Measurements from ENCODE around the gene BNIP3.

BNIP3 gene

DNA sequence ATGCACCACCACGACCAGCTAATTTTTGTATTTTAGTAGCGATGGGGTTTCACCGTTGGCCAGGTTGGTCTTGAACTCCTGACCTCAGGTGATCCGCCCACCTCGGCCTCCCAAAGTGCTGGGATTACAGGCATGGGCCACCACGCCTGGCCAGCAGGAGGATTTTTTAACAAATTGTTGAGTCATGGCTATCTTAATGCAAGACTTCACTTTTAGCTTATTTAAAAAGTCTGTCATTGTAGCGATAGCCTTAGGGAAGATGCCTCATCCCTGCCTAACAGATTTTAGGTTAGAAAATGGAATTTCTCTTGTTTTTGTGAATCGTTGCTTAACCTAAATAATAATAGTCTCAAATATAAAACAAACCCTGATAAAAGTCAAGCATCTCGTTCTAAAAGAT, 45.4 kb downstream of the BNIP3 start:
- Histone ChIP-seq H3K36me3 (ENCODE audit: insufficient read depth, low read length) (peaks cover 49% of the 10 kb centered on the region), H3K9ac (ENCODE audit: low read depth, low read length) (no peak overlapping the region), H3K9me3 (ENCODE audit: insufficient read depth, low read depth, low read length) (no peaks in the 10 kb centered on the region), H3K27ac (ENCODE audit: low read depth, low read length) (no peak overlapping the region), H3K4me3 (ENCODE audit: low read length) (no peak overlapping the region), H3K4me1 (ENCODE audit: insufficient read depth, low read length) (no peaks in the 10 kb centered on the region), H3K27me3 (ENCODE audit: insufficient read depth, low read length) (no peaks in the 10 kb centered on the region)
- 94% methylated on average over 8 of the region's 9 CpGs for WGBS

DNA sequence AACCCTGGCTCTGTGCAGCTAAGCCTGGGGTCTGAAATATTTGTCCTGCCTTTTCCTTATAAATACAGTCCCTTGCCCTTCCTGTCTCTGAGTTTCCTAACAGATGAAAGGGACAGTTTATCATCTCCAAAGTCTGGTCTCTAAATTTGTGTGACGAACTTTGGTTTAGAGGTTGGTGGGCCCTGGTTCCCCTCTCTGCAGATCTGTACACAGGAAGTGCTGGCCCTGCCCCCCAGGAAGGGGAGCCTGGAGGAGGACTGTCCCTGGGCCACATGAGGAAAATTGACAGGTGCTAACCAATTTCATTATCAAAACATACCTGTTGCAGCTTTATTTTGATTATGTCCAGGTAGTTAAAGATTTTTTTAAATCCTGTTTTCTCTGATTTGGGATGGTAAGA, 46.5 kb downstream of the BNIP3 start:
- WGBS, result 88% methylated on average over 1 of the region's 1 CpG
- peaks cover 39% of the 10 kb centered on the region for H3K36me3 ChIP-seq (ENCODE audit: insufficient read depth, low read length)
- H3K27ac ChIP-seq (ENCODE audit: low read depth, low read length), result no peak overlapping the region

DNA sequence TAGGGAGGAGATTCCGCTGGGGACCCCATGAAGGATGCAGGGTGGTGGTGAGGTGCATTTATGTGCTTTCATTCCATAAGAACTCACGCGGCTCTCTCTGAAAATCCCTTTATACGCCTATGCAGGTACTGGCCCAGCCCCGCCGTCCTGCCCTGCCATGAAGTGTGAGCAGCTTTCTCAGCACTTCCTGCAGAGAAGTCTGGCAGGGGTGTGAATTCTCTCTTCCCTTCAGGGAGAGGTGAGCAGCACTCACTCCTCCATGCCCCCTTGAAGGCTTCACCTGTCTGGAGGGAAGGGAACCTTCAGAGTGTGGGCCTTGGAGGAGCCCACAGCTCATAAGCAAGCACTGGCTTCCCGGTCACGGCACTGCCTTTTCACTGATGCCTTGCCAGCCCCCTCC, 47.0 kb downstream of the BNIP3 start:
- no peaks in the 10 kb centered on the region for H3K27me3 ChIP-seq (ENCODE audit: insufficient read depth, low read length)
- no peak overlapping the region for H3K4me3 ChIP-seq (ENCODE audit: low read length)
- WGBS, result 81% methylated on average over 8 of the region's 8 CpGs
- no peak overlapping the region for H3K9ac ChIP-seq (ENCODE audit: low read depth, low read length)
- H3K36me3 ChIP-seq (ENCODE audit: insufficient read depth, low read length), result peaks cover 34% of the 10 kb centered on the region
- no peak overlapping the region for H3K27ac ChIP-seq (ENCODE audit: low read depth, low read length)
- H3K9me3 ChIP-seq (ENCODE audit: insufficient read depth, low read depth, low read length), result no peaks in the 10 kb centered on the region
- peaks cover 8% of the 10 kb centered on the region; the same call in 1 of the 2 replicates for H3K4me1 ChIP-seq (ENCODE audit: insufficient read depth, low read length)

More for the DNA sequence above, 46.5 kb downstream of the BNIP3 start:
- H3K4me3 ChIP-seq (ENCODE audit: low read length), result no peak overlapping the region
- H3K9me3 ChIP-seq (ENCODE audit: insufficient read depth, low read depth, low read length), result no peaks in the 10 kb centered on the region
- no peak overlapping the region for H3K9ac ChIP-seq (ENCODE audit: low read depth, low read length)
- H3K4me1 ChIP-seq (ENCODE audit: insufficient read depth, low read length), result peaks cover 3% of the 10 kb centered on the region; the same call in 1 of the 2 replicates
- no peaks in the 10 kb centered on the region for H3K27me3 ChIP-seq (ENCODE audit: insufficient read depth, low read length)

DNA sequence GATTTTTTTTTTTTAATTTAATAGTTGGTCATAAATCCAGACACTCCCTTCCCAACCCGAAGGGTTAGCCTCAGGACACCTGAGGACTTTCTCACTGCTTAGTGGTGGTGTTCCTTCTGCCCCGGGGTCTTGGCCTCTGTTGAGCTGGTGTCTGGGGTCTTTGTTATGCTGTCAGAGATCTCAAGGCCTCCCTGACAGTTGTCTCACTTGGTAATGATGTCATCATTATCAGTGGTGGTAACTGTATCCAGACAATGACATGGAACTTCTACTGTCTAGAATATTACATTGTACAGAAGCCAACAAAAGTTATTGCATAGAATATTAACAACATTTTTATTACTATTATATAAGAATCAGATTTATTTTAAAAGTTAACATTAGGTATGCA, 48.0 kb downstream of the BNIP3 start:
- peaks cover 13% of the 10 kb centered on the region for H3K4me1 ChIP-seq (ENCODE audit: insufficient read depth, low read length)
- no peak overlapping the region for H3K27ac ChIP-seq (ENCODE audit: low read depth, low read length)
- WGBS, result 89% methylated on average over 2 of the region's 2 CpGs
- H3K9me3 ChIP-seq (ENCODE audit: insufficient read depth, low read depth, low read length), result no peaks in the 10 kb centered on the region
- peaks cover 30% of the 10 kb centered on the region for H3K36me3 ChIP-seq (ENCODE audit: insufficient read depth, low read length)
- no peaks in the 10 kb centered on the region for H3K27me3 ChIP-seq (ENCODE audit: insufficient read depth, low read length)
- H3K4me3 ChIP-seq (ENCODE audit: low read length), result no peak overlapping the region
- H3K9ac ChIP-seq (ENCODE audit: low read depth, low read length), result no peak overlapping the region

DNA sequence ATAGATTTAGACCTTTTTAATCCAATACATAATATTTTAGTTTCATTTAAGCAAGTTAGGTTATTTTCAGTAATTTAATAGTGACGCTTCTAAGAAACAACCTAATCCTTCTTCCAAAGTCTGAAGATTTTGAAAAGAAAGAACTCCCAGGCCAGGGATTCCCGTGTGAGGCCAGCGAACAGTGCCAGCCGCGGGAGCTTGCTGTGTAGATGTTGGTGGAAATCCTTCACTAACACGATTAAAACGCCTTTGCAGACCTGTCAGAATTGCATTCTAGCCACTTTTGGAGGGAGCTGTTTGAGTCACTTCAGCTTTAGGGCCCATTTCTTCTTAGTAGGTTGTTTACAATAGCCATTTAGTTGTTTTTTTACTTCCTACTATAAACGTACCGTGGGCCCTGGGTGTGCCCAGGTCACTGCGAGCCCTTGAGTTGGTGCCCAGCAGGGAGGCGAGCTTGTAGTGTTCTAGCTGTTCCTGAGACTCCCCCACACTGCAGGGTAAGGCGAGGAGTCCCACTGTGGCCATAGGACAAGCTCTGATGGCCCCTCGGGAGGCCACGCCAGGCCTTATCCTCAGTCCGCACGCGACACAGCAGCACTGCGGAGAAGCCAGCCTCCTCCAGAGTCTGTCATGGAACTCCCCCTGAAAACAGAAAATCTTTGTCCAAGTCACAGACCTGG, 48.6 kb downstream of the BNIP3 start:
- no peak overlapping the region for H3K27ac ChIP-seq (ENCODE audit: low read depth, low read length)
- H3K27me3 ChIP-seq (ENCODE audit: insufficient read depth, low read length), result no peaks in the 10 kb centered on the region
- peaks cover 18% of the 10 kb centered on the region for H3K4me1 ChIP-seq (ENCODE audit: insufficient read depth, low read length)
- H3K9ac ChIP-seq (ENCODE audit: low read depth, low read length), result no peak overlapping the region
- H3K36me3 ChIP-seq (ENCODE audit: insufficient read depth, low read length), result peaks cover 25% of the 10 kb centered on the region
- H3K9me3 ChIP-seq (ENCODE audit: insufficient read depth, low read depth, low read length), result no peaks in the 10 kb centered on the region
- 92% methylated on average over 17 of the region's 18 CpGs for WGBS
- H3K4me3 ChIP-seq (ENCODE audit: low read length), result no peak overlapping the region

DNA sequence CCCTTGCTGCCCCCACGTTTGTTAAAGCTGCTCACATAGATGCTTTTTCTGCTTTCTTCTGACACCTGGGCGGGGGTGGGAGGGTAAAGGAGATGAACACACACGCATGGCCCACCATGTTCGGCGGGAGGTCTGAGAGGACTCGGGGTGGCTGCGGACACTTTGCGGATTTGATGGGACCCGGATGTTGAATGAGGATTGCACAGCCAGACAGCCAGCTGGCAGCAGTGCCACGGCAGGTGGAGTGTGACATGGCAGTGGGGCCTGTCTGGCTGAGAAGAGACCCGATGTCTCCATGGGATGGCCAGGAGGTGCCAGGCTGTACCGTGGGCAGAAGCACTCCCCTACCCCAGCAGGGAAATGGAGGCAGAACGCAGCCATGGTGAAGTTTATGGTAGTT, 49.7 kb downstream of the BNIP3 start:
- peaks cover 21% of the 10 kb centered on the region for H3K36me3 ChIP-seq (ENCODE audit: insufficient read depth, low read length)
- 92% methylated on average over 13 of the region's 13 CpGs for WGBS
- no peaks in the 10 kb centered on the region for H3K9me3 ChIP-seq (ENCODE audit: insufficient read depth, low read depth, low read length)
- no peak overlapping the region for H3K27ac ChIP-seq (ENCODE audit: low read depth, low read length)
- peaks cover 24% of the 10 kb centered on the region for H3K4me1 ChIP-seq (ENCODE audit: insufficient read depth, low read length)
- no peak overlapping the region for H3K4me3 ChIP-seq (ENCODE audit: low read length)
- no peak overlapping the region for H3K9ac ChIP-seq (ENCODE audit: low read depth, low read length)
- H3K27me3 ChIP-seq (ENCODE audit: insufficient read depth, low read length), result no peaks in the 10 kb centered on the region

DNA sequence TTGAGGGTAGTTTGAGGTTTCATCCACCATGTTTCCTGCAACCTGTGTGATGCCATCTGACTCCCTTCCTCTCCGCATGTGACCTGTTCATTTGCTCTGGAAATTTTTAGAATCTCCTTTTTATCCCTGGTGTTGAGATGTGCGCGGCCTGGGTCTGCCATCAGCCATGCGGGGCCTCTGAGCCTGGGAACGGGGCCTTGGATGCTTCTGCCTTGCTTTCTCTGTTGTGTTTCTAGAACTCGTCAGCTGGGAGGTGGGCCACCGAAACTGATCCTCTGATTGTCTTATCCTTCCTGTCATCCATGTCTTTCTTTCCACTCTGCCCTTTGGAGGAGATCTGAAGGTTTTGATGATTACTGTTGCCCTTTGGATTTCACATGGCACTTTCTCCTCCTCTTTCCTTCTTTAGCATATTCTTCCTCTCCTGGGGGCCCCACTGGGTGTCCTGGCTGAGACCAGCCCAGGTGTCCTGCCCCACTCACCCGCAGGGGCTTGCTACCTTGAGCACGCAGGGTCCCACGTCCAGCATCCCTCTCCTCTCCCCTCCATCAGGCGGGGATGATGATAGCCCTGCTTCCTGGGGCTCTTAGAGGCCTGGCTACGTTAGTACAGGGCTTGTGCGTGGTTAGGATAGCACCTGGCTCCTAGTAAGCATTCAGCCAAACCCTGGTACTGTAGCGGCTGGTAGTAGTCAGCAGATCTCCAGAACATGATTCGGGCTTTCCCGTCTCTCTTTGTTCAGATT, 51.0 kb downstream of the BNIP3 start:
- H3K9me3 ChIP-seq (ENCODE audit: insufficient read depth, low read depth, low read length), result no peaks in the 10 kb centered on the region
- H3K36me3 ChIP-seq (ENCODE audit: insufficient read depth, low read length), result peaks cover 16% of the 10 kb centered on the region
- H3K9ac ChIP-seq (ENCODE audit: low read depth, low read length), result no peak overlapping the region
- WGBS, result 93% methylated on average over 16 of the region's 16 CpGs
- H3K27me3 ChIP-seq (ENCODE audit: insufficient read depth, low read length), result no peaks in the 10 kb centered on the region
- H3K4me1 ChIP-seq (ENCODE audit: insufficient read depth, low read length), result peaks cover 29% of the 10 kb centered on the region
- no peak overlapping the region for H3K4me3 ChIP-seq (ENCODE audit: low read length)
- no peak overlapping the region for H3K27ac ChIP-seq (ENCODE audit: low read depth, low read length)

DNA sequence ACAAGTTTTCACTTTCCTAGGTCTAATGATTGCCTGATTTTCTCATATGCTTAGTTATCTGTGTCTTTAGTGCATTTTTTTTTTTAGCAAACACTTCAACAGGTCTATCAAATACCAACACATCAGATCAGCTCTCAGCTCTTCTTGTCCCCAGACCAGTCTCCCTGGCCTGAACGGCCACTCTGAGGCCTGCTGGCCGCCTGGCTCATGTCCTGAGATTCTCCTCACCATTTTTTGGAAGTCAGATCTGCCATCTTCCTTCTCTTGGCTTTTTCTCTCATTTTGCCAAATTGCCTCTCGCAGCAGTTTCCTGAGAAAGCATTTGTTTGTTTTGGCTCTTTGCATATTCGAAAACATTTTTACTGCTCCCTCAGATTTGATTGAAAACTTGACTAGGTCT, 51.6 kb downstream of the BNIP3 start:
- Histone ChIP-seq H3K27me3 (ENCODE audit: insufficient read depth, low read length) (no peaks in the 10 kb centered on the region), H3K36me3 (ENCODE audit: insufficient read depth, low read length) (peaks cover 11% of the 10 kb centered on the region; the same call in 1 of the 2 replicates), H3K4me3 (ENCODE audit: low read length) (no peak overlapping the region), H3K27ac (ENCODE audit: low read depth, low read length) (no peak overlapping the region), H3K9ac (ENCODE audit: low read depth, low read length) (no peak overlapping the region), H3K4me1 (ENCODE audit: insufficient read depth, low read length) (peaks cover 29% of the 10 kb centered on the region), H3K9me3 (ENCODE audit: insufficient read depth, low read depth, low read length) (0 out of 2 replicates have a peak, but pooled peaks cover 2% of the 10 kb centered on the region)
- WGBS, result 90% methylated on average over 4 of the region's 4 CpGs

DNA sequence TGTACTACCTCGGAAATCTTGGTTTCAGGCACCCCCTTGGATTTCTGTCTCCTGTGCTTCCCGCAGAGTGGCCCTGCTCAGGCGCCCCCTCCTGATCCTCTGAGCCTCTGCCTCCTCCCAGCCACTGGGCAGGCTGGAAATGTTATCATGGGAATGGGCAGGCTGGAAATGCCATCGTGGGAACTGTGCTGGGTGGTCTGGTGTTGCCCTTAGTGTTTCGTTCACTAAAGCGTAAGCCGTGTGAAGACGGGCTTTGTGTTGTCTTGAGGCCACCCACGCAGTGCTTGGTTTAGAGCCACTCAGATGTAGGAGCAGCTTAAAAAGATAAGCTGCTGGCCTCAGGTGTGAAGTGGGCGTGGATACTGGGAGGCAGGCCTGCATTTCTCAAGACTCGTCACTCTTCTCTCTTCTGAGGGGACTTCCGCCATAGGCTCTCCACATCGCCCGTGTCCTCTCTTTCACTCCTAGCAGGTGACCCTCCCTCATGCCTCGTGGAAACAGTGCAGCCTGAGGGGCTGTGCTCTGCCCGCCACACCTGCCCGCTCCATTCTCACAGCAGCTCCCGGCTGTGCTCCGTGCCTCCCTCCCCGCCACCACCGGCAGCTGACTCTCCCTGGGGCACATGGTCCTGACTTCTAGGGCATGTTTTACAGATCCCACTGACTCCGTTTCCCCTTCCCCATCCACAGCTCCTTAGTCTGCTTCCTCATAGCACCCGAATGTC, 52.4 kb downstream of the BNIP3 start:
- Histone ChIP-seq H3K36me3 (ENCODE audit: insufficient read depth, low read length) (0 out of 2 replicates have a peak, but pooled peaks cover 2% of the 10 kb centered on the region), H3K4me1 (ENCODE audit: insufficient read depth, low read length) (peaks cover 29% of the 10 kb centered on the region)
- 79% methylated on average over 23 of the region's 23 CpGs for WGBS

DNA sequence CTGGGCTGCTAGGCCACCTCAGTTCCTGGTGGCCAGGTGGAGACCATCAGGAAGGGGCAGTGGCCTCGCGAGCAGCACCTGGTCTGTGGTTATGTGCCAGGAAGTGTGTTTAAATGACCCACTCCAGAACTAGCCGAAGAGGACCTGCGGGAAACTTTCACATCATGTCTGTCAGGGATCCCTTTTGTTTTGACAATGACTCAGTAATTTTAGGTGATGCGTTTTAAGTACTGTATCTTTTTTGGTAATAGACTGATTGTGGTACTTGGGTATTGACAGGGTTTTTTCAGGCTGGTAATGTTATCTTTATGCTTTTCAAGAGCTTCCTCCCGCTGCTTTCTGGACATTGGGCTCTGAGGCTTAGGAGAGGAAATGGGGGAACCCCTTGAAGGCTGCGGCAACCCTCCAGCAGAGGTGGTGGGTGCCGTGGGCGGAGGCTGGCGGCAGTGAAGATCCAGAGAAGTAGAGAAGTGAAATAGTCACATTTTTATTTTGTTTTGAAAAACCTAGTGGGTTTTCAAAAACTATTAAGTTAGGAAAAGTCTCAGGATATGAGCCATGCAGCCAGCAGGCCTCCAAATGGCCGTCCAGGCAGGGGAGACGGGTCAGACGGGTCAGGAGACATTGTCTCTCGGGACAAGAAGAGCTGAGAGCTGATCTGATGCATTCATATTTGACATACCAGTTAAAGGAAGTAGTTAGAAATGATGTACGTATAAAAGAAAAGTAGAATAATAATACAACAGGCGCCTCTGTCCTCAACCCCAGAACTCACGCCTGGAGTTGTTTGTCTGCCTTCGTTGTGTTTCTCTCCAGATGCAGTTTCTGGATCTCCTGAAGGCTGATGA, 53.3 kb downstream of the BNIP3 start:
- peaks cover 29% of the 10 kb centered on the region for H3K4me1 ChIP-seq (ENCODE audit: insufficient read depth, low read length)

More for the DNA sequence above, 52.4 kb downstream of the BNIP3 start:
- Histone ChIP-seq H3K4me3 (ENCODE audit: low read length) (no peak overlapping the region), H3K27me3 (ENCODE audit: insufficient read depth, low read length) (no peaks in the 10 kb centered on the region), H3K9ac (ENCODE audit: low read depth, low read length) (no peak overlapping the region), H3K9me3 (ENCODE audit: insufficient read depth, low read depth, low read length) (0 out of 2 replicates have a peak, but pooled peaks cover 3% of the 10 kb centered on the region), H3K27ac (ENCODE audit: low read depth, low read length) (no peak overlapping the region)

More for the DNA sequence above, 53.3 kb downstream of the BNIP3 start:
- no peak overlapping the region for H3K9ac ChIP-seq (ENCODE audit: low read depth, low read length)
- 0 out of 2 replicates have a peak, but pooled peaks cover 3% of the 10 kb centered on the region for H3K9me3 ChIP-seq (ENCODE audit: insufficient read depth, low read depth, low read length)
- no peaks in the 10 kb centered on the region for H3K36me3 ChIP-seq (ENCODE audit: insufficient read depth, low read length)
- WGBS, result 88% methylated on average over 18 of the region's 18 CpGs
- no peak overlapping the region for H3K4me3 ChIP-seq (ENCODE audit: low read length)
- no peaks in the 10 kb centered on the region for H3K27me3 ChIP-seq (ENCODE audit: insufficient read depth, low read length)
- no peak overlapping the region for H3K27ac ChIP-seq (ENCODE audit: low read depth, low read length)

Data from HUES64 (cell line).